ENCODE results near the gene OR6K2. TPM values are rescaled to one million over a fixed set of nuclear protein-coding genes. Genes with fewer than 3 reads are reported as not detected.

Gene OR6K2
- total and polyA plus RNA-seq, 10 donors = not detected

GRCh38 chr1:158679289-158679688 lies 21.2 kb downstream of the OR6K2 start:
- H3K4me3 ChIP-seq = no peak overlapping the region
- DNase-seq = no peak
- no peaks in the 10 kb centered on the region for H3K27me3 ChIP-seq (replicated peaks in 1 of 7)
- no peaks in the 10 kb centered on the region for H3K4me1 ChIP-seq
- intact Hi-C loops (cut with DNase I; ENCODE audit: low total_unique reads) = no loop called here
- H3K36me3 ChIP-seq = no peaks in the 10 kb centered on the region
- TF ChIP-seq POLR2AphosphoS5 (IDR thresholded peaks at IDR 0.05) (no peak), CTCF (IDR thresholded peaks at IDR 0.05 in 8 of 11, conservative IDR thresholded peaks at IDR 0.05 in 3 of 11) (no peak), POLR2A (IDR thresholded peaks at IDR 0.05) (no peak)
- WGBS, 5 donors = 89 to 100% (median 97%) methylated on average over 1 of the region's 1 CpG
- H3K9me3 ChIP-seq = no peaks in the 10 kb centered on the region
- H3K27ac ChIP-seq = no peak overlapping the region

- intact Hi-C loops (cut with DNase I; ENCODE audit: low total_unique reads) = no loop called here
- H3K27me3 ChIP-seq (replicated peaks in 1 of 7) = no peaks in the 10 kb centered on the region
- H3K9me3 ChIP-seq = no peaks in the 10 kb centered on the region
- no peaks in the 10 kb centered on the region for H3K4me1 ChIP-seq
- WGBS, 5 donors = 54 to 70% (median 58%) methylated on average over 4 of the region's 4 CpGs
- no peak overlapping the region for H3K27ac ChIP-seq
- TF ChIP-seq CTCF (IDR thresholded peaks at IDR 0.05 in 8 of 11, conservative IDR thresholded peaks at IDR 0.05 in 3 of 11) (no peak), POLR2AphosphoS5 (IDR thresholded peaks at IDR 0.05) (no peak), POLR2A (IDR thresholded peaks at IDR 0.05) (no peak)
- DNase-seq = no peak
- no peak overlapping the region for H3K4me3 ChIP-seq
- no peaks in the 10 kb centered on the region for H3K36me3 ChIP-seq
Observed at GRCh38 chr1:158675563-158676323, 24.7 kb downstream of the OR6K2 start.

- no peaks in the 10 kb centered on the region for H3K9me3 ChIP-seq
- TF ChIP-seq POLR2A (IDR thresholded peaks at IDR 0.05) (no peak), CTCF (IDR thresholded peaks at IDR 0.05 in 8 of 11, conservative IDR thresholded peaks at IDR 0.05 in 3 of 11) (no peak), POLR2AphosphoS5 (IDR thresholded peaks at IDR 0.05) (no peak)
- H3K27me3 ChIP-seq (replicated peaks in 1 of 7) = no peaks in the 10 kb centered on the region
- no peak for DNase-seq
- intact Hi-C loops (cut with DNase I; ENCODE audit: low total_unique reads) = no loop called here
- H3K4me1 ChIP-seq = no peaks in the 10 kb centered on the region
- no peak overlapping the region for H3K4me3 ChIP-seq
- H3K27ac ChIP-seq = no peak overlapping the region
- WGBS, 5 donors = 88 to 96% (median 94%) methylated on average over 7 of the region's 7 CpGs
- no peaks in the 10 kb centered on the region for H3K36me3 ChIP-seq
Observed at GRCh38 chr1:158674302-158674701, 26.1 kb downstream of the OR6K2 start.

- DNase-seq = no peak
- H3K4me1 ChIP-seq = no peaks in the 10 kb centered on the region
- no peak overlapping the region for H3K27ac ChIP-seq
- 76 to 90% (median 85%) methylated on average over 8 of the region's 8 CpGs for WGBS, 5 donors
- intact Hi-C loops (cut with DNase I; ENCODE audit: low total_unique reads) = no loop called here
- TF ChIP-seq CTCF (IDR thresholded peaks at IDR 0.05 in 8 of 11, conservative IDR thresholded peaks at IDR 0.05 in 3 of 11) = no peak
- TF ChIP-seq POLR2AphosphoS5 (IDR thresholded peaks at IDR 0.05) = no peak
- TF ChIP-seq POLR2A (IDR thresholded peaks at IDR 0.05) = no peak
- no peaks in the 10 kb centered on the region for H3K36me3 ChIP-seq
- H3K4me3 ChIP-seq = no peak overlapping the region
- no peaks in the 10 kb centered on the region for H3K27me3 ChIP-seq (replicated peaks in 1 of 7)
- H3K9me3 ChIP-seq = peaks cover 0 to 4% (median 0%) of the 10 kb centered on the region in 8 donors
Observed at GRCh38 chr1:158666037-158666436, 34.4 kb downstream of the OR6K2 start.

Measured in spleen (tissue), 11 donors.